GM18858 (cell line): ENCODE measurements around the gene ANKRD30B.
"Not testable (repeated sequence)": the region's sequence is repeated elsewhere in the genome, so short reads cannot be mapped to it uniquely, and the experiment has no call there.

Experiments
- ATAC-seq: cut with Tn5 transposase; IDR thresholded peaks from one replicate; pipeline ENCODE4 v1.9.1; 2021; ENCODE audit not compliant: unreplicated experiment

The ANKRD30B gene

GRCh38 chr18:14855634-14856033 is 107.7 kb downstream of the ANKRD30B start:
- not testable (repeated sequence) for ATAC-seq

- ATAC-seq = not testable (repeated sequence)
Measured at GRCh38 chr18:14856256-14856655, 108.3 kb downstream of the ANKRD30B start.

GRCh38 chr18:14858514-14858913 is 110.5 kb downstream of the ANKRD30B start:
- ATAC-seq = not testable (repeated sequence)

DNA sequence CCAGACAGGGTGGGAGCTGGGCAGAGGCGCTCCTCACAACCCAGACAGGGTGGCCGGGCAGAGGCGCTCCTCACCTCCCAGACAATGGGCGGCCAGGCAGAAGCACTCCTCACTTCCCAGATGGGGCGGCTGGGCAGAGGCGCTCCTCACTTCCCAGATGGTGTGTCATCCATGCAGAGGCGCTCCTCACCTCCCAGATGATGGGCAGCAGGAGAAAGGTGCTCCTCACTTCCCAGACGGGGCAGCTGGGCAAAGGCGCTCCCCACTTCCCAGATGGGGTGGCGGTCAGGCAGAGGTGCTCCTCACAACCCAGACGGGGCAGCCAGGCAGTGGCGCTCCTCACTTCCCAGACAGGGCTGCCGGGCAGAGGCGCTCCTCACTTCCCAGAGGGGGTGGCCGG is 112.0 kb downstream of the ANKRD30B start:
- not testable (repeated sequence) for ATAC-seq

DNA sequence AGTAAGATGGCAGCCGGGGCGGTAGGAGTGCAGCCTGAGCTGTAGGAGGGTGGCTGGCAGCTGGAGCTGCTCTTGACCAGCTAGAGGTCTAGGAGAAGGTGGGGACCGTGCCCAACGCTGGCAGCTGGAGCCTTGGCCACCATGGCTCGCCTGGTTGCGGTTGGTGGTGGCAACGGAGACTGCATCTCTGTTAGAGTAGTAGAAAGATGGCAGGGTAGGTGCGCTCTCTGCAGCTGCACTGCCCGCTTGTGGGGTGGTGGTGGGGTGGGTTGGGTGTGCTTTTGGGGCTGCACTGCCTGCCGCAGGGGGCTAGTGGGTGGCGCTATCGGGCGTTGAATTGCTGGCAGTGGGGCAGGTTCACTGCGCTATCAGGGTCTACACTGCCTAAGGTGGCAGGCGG is 118.5 kb downstream of the ANKRD30B start:
- not testable (repeated sequence) for ATAC-seq

GRCh38 chr18:14867988-14868387 is 120.0 kb downstream of the ANKRD30B start:
- not testable (repeated sequence) for ATAC-seq

GRCh38 chr18:14868825-14869224 is 120.9 kb downstream of the ANKRD30B start:
- ATAC-seq = not testable (repeated sequence)

DNA sequence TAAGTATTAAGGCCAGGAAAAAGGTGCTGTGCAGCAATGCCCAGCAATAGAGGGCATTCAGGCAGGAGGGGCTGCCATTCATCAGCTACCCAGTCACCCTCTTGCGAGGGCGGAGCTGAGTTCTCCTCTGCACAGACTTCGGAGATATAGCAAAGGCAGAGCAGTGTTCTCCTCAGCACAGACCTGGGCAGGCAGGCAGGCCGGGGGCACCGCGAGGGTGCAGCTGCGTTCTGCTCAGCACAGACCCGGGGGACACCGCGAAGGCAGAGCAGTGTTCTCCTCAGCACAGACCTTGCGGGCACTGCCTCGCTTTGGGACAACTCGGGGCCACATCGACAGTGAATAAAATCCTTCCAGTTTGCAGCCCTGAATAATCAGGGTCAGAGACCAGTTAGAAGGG is 130.9 kb downstream of the ANKRD30B start:
- not testable (repeated sequence) for ATAC-seq

DNA sequence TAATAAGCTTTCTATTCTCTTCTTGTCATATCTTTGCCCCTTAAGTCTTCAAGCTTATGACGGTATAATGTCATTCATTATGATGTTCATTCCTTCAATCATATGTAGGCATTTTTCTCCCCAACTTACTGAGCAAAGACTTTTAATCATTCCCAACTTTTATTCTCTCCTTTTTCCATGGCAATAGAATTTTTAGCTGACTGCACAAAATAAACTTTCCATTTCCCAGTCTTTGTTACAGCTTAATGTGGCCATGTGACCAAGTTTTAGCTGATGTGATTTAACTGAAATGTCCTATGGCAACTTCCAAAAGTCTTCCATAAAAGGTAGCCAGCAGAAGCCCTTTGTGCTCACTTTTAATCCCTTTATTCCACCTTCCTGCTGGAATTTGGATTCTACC is 152.5 kb downstream of the ANKRD30B start:
- ATAC-seq = no peak
